ENCODE measurements around the gene LTN1.

- TF ChIP-seq POLR2A (IDR thresholded peaks at IDR 0.05; ENCODE audit: low read length) (no peak), GATA1 (IDR thresholded peaks at IDR 0.05; ENCODE audit: low read depth, low read length) (no peak)
Measured at GRCh38 chr21:28923439-28923975, 69.2 kb downstream of the LTN1 start.
